HG03558 (cell line): ENCODE measurements around the gene NDUFAF8.
"Not testable (repeated sequence)": the region's sequence is repeated elsewhere in the genome, so short reads cannot be mapped to it uniquely, and the experiment has no call there.

Experiments used
- ATAC-seq: cut with Tn5 transposase; IDR thresholded peaks from one replicate; pipeline ENCODE4 v1.9.1; 2021; ENCODE audit warnings: moderate number of reproducible peaks; ENCODE audit not compliant: unreplicated experiment; ENCODE audit errors: extremely low read depth

NDUFAF8 gene

DNA sequence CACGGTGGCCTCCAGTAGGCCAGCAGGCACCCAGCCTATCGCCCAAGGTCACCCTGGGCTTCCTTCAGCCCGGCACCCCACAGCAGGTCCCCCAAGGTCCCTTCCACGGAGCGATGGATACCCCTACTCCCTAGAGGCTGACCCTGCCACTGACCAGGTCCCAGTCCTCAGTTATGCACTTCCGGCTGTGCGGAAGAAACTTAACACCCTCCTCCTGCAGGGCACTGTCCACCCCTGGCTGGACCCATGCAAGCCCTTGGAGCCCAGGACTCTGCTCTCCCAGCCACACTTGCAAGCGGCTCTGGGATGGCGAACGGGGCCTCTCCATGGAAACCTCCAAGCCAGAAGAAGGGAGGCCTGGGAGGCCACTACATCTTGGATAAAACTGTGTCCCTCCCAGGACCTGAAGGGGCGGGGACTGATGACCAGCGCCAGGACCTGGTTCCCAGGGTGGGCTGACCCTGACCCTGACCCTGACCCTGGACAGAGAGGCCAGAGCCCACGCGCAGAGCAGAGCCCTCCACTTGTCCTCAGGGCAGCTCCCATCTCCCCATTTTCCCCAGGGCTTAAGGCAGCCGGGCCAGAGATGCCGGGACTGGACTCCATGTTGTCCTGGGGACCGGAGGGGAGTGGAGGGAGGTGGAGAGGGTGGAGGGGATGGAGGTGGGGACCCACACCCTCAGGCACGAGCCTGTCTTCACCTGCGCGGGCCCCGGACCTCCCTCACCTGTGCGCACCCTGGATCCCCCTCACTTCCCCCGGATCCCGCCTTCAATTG is 17.1 kb upstream of the NDUFAF8 start:
- ATAC-seq: no peak

DNA sequence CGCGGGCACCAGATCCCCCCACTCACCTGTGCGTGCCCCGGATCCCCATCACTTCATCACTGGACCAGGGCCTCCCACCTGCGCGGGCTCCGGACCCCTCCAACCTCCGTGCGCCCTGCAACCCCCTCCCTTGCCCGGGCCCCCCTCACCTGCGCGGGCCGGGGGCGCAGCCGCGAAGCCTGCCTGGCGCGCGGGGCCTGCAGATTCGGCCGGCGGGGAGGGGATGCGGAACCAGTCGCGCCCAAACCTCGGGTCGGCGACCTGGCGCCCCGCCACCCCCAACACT is 16.6 kb upstream of the NDUFAF8 start:
- ATAC-seq: no peak

DNA sequence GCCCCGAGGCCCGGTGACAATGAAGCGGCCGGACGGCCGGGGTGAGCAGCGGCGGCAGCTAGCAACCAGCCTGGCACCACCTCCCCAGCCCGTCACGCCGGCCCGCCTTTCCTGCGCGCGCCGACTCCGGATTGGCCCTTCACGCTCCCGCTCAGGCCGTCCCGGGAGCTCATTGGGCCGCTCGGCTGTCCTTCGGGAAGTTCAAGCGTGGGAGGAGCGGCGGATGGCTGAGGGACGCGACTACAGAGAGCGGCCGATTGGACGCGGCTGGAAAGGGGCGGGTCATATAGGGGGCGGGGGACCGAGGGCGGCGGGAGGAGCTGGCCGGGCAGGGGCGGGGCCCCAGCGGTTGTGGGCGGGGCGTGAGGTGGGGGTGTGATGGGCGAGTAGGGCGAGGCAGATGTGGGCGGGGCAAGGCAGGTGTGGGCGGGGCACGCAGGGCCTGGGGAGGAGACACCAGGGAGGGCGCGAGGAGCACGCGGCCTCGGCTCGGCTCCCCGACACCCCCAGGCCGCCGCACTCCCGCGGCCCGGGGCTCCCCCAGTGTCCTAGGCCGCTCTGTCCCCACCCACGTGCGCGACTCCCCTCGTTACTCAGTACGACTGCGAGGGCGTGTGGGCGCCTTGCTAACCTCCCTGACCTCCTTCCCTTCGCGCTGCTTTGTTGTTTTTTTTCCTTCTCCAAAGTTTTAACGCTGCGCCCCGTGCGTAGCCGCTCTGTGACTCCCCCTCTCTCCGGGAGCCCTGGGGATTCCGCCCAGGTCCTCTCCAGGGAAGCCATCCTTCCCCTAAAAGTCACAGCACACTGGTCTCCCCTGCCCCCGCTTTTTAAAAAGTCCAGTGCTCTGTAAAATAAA is 16.0 kb upstream of the NDUFAF8 start, which contains the start of gene CEP131:
CEP131 (minus strand) TSS at position 60 of the 856 bp plus-strand sequence. CDS start 2,909 bp downstream, outside the sequence.
- ATAC-seq: peak; percentile 81

DNA sequence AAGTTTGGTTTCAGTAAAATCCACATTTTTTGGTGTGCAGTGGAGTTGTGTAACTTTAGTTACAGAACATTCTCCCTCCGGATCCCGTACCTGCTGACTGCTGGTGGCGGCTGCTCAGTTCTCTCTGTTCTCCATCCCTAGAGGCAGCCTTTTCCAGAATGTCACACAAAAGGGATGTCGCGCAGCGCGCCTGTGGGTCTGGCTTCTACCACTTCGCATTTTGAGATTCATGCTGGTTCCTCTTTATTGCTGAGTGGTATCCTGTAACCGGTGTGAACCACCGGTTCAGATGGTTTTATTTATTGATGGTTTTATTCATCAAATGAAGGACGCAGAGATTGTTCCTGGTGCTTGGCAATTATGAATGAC is 15.4 kb upstream of the NDUFAF8 start:
- no peak for ATAC-seq

DNA sequence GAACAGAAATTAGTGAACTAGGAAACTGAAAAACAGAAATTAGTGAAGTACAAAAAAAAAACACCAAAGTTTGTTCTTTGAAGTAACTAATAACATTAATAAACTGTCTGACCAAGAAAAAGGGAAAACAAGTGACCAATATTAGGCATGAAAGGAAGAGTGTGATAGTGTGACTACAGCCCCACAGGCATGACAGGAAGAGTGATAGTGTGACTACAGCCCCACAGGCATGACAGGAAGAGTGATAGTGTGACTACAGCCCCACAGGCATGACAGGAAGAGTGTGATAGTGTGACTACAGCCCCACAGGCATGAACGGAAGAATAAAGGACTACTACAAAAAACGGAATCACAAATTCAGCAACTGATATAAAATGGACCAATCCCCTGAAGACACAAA is 11.5 kb upstream of the NDUFAF8 start:
- not testable (repeated sequence) for ATAC-seq

DNA sequence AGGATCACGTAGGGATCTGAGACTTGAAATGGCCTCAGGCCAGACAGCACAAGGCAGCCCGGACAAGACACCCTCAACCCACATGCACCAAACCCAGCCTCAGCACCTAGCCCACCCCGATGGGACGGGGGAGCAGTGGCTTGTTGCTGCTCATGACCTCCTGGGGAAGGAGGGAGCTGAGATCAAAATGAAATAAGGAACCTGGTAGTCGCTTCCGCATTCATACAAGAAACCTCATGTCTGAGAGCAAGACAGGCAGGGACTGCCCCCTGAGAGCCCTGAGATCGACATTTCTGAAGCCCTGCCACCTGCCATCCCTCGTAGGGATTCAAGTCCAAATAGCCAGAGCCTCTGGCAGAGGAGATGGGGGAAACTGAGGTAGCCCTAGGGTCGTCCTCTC is 10.7 kb upstream of the NDUFAF8 start:
- ATAC-seq: no peak

DNA sequence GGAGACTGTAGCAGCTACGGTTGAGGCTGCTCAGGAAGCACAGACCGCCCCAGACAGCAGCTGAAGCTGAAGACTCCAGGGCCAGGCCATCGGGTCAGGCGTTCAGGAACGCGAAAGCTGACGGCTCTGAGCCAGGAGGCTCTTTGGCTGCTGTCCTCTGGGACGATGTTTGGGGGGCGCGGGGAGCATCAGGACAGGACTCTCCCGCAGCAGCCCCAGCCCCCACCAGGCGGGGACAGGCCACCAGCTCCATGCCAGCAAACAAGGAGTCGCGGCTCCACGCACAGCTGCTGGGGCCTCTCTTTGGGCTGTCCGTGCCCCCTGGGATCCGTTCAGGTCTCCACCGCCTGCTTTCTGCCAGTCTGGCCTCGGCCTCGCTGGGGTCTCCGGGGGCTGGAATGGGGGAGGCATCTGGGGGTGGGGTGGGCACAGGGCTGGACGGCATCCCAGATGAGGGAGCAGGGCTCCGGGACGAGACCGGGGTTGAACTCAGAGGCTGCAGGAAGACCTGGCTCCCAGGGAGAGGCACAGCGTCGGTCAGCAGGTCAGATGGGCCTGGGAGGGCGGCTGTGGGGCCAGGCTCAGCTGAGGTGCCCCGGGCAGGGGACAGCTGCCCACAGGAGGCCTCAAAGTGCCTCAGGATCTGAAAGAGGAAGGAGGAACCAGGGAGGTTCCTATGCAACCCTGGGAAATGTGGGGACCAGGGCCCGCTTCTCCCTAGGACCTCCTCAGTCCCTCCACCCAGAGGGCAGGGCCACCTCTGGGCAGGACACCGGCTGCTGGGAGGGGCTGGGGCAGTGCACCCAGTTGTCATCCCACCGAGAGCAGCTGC is 10.1 kb upstream of the NDUFAF8 start:
- ATAC-seq: no peak

DNA sequence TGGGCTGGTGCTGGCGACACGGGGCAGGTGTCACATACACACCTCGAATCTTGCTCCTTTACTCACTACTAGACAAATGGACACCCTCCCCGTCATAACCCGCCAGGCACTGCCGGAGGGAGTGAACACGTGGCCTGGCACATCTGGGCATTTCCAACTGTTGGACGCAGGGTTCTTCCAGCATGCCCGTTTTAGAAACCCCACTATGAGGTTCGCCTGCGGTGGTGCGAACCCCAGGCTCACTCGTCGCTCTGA is 9.5 kb upstream of the NDUFAF8 start:
- no peak for ATAC-seq

DNA sequence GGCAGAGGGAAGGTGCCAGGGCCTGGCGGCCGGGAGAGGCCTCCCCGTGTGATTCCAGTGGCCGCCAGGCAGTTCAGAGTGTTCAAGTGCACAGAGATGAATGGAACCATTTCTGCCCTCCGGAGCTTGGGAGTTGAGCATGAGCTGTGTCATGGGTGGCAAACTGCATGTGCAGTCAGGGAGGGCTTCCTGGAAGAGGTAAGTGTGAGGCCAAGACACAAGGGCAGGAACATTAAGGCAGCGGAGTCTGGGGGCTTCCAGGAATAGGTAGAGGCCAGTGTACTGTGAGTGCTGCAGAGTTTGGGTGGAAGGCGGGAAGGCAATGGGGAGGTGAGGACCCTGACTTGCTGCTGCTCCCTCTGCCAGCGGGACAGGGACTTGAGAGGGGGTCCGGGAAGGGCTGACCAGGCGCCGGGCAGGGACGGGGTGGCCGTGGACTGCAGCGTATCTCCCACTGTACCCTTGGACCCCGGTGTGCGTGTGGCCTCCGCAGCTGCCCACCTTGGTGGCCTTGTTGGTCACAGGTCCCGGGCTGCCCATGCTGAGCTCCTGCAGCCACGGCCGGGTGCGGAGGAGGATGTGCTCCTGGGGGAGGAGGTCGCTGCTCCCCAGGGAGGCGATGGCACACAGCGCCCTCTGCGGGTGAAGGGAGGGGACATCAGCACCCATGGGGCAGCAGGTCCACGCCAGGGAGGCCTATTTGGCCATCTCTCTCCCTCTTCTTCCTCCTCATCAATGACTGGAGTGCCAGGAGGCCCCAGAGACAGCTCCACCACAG is 8.9 kb upstream of the NDUFAF8 start:
- ATAC-seq: no peak

DNA sequence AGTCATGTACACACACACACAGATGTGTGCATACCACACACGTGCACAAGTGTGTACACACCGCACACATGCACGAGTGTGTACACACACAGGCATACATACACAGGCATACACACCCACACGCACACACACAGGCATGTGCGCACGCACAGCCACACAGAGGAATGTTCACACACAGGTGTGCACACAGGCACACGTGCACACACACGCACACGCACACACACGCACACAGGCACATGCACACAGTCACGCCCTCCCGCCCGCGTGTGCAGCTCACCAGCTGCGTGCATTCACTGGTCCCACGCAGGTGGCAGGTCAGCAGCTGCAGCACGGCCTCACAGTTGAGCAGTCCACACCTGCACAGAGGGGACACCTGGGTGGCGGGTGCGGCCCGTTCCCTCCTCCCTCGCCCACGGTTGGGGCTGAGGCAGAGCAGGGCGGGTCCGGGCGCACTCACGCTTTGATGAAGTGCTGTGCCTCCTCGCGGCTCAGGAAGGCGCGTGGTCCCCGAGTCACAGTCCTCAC is 7.9 kb upstream of the NDUFAF8 start:
- ATAC-seq: no peak

DNA sequence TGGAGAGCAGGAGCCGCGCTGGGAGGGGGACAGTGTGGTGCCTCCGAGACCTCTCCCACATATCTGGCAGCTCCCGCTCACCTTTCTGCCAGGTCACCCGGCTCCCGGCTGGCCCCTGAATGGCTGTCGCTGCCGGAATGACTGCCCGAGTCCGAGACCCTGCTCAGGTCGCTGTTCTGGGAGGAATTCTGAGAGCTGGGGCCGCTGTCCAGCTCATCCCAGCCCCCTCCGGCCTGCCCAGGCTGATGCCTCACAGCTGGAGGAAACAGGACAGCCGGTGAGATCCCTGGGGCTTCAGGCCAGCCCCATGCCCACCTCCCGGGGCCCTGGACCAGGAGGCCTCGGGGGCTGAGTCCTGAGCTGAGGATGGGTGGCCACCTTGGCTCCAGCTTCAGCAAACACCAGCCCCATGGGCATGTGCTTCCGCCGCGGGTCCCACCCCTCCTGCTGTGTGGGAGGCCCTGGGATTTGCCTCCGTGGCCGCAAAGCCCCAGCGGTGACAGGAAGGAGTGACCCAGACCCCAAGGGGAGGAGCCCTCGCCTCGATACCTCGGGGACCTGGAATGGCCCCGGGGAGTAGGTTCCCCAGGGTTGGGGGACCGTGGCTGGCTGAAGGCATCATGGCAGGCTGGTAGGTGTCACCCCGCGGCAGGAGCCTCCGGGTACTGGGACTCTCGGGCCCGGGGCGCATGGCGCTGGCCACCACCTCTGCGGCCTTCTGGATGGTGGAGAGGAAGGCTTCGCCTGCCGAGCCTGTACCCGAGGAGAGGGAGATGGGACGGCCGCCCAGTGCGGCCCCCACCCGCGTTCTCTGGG is 7.1 kb upstream of the NDUFAF8 start:
- ATAC-seq: no peak

DNA sequence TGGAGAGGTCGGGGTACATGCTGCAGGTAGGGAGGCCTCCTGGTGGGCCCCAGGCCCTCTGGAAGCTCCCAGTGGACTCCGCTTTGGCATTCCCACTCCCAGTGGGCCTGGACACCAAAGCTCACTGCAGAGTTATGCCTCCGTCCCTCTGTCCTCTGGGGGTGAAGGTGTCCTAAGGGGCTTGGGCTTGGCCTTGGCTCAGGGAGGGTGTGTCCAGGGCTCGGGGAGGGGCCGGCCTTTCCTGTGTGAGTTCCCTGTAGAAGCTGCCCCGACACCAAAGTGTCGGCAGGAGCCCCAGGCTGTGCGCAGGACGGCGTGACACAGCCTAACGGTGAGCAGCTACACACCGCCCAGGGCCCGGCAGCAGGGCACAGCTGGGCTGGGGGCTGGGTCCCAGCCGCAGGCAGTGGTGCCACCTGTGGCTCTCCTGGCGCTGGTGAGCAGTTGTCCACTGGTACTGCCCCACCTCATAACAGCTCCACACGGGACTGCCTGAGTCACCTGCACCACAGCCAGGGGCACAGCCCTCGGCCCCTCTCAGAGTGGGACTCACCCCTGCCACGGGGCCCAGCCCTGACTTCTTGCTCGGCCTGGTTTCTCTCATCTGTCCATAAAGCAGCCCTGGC is 6.4 kb upstream of the NDUFAF8 start:
- ATAC-seq: no peak

DNA sequence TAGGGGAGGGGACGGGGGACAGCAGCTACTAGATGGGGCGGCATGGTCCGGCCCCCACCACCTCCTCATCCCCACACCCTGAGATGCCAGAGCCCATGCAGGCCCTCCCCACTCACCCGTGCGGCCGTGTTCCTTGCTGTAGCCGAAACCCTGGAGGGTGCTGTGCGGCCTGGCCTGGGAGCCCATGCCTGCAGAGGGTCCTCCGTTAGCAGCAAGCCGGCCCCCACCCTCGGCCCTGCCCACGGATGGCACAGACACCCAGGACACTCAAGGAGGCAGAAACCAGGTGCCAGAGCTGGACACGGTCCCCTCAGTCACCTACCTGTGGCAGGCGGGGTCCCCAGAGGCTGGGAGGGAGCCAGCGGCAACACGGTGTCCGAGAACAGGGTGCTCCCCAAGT is 5.8 kb upstream of the NDUFAF8 start:
- ATAC-seq: no peak

DNA sequence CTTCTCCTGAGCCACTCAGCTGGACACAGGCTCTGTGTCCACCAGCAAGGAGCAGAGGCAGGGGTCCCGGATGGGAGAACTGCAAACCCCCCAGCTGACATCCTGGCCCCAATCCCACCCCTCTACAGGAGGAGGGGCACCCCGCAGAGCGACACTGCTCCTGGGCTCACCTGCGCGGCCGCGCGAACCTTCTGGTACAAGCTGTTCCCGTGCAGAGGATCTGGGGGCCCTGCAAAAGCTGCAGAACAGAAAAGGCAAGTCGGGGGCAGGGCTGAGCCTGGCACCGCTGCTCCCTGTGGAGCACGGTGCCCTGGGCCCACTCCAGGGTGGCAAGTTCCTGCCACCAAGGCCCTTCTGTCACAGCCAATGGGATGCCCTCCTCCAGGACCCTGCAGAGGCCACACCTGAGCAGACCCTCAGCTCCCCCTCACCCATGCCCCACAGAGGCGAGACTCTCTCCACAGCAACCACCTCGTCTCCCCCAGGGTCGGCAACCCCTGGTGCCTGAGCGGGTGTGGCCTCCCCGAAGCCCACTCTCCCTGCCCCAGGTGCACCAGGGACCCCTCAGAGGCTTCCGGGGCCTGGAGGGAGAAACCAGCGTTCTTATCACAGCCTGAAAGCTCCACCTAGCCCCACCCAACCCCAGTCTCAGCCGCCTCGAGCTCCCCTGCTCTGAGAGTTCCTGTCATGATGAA is 5.2 kb upstream of the NDUFAF8 start:
- ATAC-seq: no peak

DNA sequence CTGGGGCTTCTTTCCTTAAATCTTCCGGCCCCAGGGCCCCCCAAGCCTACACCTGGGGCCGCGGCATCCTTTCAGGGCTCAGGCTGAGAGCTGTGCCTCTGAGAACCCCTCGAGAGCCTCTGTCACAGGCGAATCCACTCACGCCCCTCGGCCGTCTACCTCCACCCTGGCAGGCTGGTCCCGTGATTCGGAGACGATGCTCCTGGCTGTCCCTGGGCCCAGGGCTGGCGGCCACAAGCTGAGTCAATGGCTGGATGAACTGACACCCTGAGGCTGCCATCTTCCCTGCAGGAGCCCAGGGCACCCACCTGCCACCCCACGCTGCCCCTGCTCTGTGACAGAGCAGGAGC is 4.6 kb upstream of the NDUFAF8 start:
- no peak for ATAC-seq

DNA sequence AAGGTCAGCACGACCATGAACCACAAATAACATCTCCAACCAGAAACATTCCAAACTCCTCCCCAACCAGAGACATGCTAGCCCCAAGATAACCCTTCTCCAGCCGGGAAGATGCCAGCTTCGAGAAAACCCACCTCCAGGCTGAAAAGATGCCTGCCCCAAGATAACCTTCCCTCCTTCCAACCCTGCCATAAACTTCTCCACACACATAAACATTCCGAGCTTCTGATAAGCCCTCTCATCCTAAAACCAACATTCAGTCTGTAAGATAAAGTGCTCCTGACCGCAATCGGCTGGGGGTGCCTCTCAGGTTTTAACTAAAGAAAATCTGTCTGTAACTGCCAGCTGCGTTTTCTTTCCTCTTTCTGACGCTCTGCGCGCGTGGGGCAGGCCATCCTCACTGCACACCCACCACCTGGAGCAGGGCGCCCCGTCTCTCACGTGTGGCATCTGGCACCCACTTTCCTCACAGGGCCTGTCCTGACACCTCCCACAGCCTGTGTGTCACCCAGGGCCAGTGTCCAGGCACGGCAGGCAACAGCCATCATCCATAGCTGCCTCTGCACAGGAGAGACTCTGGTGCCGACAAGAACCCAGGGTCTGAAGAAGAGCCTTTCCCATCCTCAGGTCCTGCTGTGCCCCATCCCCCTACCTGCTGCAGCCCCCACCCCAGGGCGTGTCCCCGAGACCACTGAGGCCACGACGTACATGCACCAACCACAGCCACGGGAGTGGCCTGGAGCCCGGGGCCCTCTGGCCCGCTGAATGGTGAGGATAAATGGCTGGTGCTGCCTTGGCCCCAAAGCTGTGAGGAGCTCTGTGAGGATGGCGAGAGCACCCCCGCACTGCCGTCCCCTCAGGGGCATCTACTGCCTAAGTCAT is 3.9 kb upstream of the NDUFAF8 start:
- ATAC-seq: no peak
